Right ventricle myocardium superior (tissue), 1 donor: ENCODE results near the gene CTNNBIP1. TPM values are rescaled to one million over a fixed set of nuclear protein-coding genes. Genes with fewer than 3 reads are reported as not detected.
A peak's percentile ranks its signal among the peaks of the same experiment; 100 is the strongest.

Experiments used
- ATAC-seq: fragments of 200-7000 bp; cut with Tn5 transposase; one replicate; pipeline ENCODE4 v1.9.1; 2020; ENCODE audit warnings: mild to moderate bottlenecking; ENCODE audit not compliant: poor library complexity
- DNase-seq: peaks from one replicate; pipeline ENCODE4 v3.0.0-alpha.2; 2020
- intact Hi-C: fragments of 100-400 bp; cut with DNase I; formaldehyde crosslinking; loops from one replicate; pipeline ENCODE4 v1.11.2; 2022
- total RNA-seq: library from RNA; stranded (reverse); fragmentation: NEBNext Ultra II Directional; extraction: Animal tissue kit (Norgen Biotek cat#: 25700); gene quantifications from one replicate; pipeline ENCODE4 v1.2.1, GENCODE V29; 2021
- donor health status: DM: no; HTN: yes; CAD: no; lungs with severe emphysema.

CTNNBIP1 gene
- total RNA-seq, 1 donor from 2014 or later = 58.1 TPM

DNA sequence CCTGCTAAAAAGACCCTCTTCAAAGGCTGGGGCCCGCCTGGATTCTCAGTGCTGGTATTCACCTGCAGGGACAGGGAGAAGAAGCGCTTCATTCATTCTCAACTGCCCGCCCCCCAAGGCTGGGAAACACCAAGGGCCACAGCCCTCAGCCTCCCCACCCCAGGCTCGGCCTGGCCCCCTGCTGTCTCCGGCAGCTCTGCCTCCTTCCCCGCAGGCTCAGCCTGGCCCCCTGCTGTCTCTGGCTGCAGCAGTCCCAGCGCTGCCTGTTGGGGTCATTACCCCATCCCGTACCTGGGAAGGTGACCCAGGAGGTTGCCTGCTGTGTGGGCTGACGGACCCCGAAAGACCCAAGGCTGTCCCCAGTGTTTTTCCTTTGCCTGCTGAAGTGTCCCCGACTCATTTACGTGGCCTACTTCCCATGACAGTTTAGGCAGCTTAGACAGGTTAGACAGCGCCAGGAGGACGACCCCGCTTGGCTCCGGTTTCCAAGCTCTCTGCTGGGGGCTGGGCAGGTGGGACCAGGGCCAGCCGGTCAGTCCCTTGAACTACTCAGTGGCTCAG is 63.4 kb downstream of the CTNNBIP1 start:
- intact Hi-C loops = no loop called here
- ATAC-seq (no peak), DNase-seq (peak; percentile 20)

- DNase-seq = peak; percentile 43
- ATAC-seq = no peak
- intact Hi-C loops = no loop called here
Measured at GRCh38 chr1:9845914-9846313, 64.2 kb downstream of the CTNNBIP1 start.

DNA sequence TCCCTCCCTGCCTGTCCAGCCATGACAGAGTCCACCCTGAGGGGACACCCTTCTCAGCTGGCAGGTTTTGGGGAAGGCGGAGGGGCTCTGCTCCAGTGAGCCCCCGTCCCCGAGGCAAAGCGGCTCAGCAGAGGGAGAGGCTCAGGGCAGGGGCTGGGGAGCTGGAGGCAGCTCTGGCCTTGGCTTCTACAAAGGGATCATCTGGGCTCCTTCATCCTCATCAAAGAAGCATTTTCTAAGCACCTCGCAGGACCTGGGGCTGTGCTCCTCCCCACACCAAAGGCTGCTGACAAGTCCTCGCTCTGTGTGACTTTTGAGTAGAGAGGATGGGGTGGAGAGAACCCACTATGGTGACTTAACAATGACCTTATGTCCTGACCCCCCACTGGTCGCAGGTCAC is 65.3 kb downstream of the CTNNBIP1 start:
- ATAC-seq = no peak
- intact Hi-C loops = no loop called here
- peak; percentile 22 for DNase-seq

DNA sequence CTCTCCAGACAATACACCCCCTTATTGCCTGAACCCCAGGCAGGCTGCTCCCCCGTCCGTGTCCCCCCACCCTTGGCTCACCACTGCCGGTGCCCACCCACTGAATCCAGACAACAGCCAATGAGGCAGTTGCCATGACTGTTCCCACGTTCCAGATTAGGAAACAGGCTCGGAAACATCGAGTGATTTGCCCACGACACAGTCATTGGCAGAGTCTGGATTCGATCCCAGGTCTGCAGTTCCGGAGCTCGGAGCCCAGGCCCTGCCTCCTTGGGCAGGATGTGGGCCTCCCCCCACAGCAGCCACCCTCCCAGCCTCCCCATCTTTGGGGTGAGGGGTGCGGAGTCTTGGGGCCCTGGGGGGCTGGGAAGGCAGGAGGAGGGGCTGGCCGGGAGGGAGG is 66.0 kb downstream of the CTNNBIP1 start:
- ATAC-seq (no peak), DNase-seq (peak; percentile 40)
- intact Hi-C loops = no loop called here

DNA sequence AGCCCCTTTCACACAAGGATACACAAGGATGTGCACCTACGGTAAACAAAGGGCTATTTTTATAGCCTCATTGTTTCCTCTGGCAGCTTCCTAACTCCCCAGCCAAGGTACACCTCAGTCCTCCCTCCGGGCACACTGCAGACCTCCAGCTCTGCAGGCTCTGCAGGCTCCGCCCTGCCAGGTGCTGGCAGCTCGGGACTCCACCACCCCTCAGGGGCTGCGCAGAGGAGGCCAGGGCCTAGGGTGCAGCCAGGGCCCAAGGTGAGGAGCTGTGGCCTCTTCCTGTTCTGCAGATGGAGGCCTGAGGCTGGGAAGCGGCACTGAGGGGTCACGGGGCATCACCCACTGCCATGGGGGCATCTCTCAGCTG is 66.5 kb downstream of the CTNNBIP1 start:
- intact Hi-C loops = no loop called here
- no peak for ATAC-seq
- DNase-seq = peak; percentile 32

GRCh38 chr1:9842781-9843575 is 67.1 kb downstream of the CTNNBIP1 start:
- intact Hi-C loops = no loop called here
- ATAC-seq (peak; percentile 61), DNase-seq (peak; percentile 66)

GRCh38 chr1:9842073-9842711 is 67.9 kb downstream of the CTNNBIP1 start:
- ATAC-seq (no peak), DNase-seq (peak; percentile 40)
- intact Hi-C loops = no loop called here

DNA sequence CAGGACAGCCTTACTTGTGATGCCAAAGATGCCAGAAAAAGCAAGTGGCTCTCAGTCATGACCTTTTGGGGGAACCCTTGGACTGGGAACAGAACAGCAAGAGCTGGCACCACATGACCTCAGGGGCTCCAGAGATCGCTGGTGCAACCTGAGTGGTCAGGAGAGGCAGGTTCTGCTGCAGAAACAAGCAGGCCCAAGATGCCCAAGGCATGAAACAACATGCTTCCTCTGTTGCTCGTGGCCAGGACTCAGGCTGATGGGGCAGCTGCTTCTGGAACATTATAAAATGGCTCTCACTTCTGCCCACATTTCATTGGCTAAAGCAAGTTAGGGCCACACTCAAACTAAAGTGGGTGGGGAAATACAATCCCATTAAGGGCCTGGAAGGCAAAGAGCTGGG is 68.6 kb downstream of the CTNNBIP1 start:
- intact Hi-C loops = no loop called here
- ATAC-seq (no peak), DNase-seq (peak; percentile 19)

DNA sequence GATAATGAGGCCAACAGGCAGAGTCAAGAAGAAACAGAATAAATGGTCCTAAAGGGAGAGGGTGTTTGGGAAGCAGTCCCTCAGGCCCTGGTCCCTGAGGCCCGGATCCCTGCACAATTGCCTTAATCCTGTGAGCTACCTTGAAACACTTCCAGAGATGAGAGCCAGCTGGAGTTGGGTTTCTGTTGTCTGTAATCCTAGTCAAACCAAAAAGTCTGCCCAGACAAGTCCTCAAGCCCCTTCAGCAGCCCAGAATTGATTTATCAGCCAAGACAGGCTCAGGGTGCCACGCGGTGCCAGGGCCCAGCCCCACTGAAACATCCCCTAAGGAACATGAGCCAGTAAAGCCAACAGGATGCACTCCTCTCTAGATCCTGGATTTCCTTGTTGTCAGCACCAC is 69.9 kb downstream of the CTNNBIP1 start:
- peak; percentile 10 for DNase-seq
- ATAC-seq = no peak
- intact Hi-C loops = no loop called here

- ATAC-seq (no peak), DNase-seq (no peak)
- intact Hi-C loops = no loop called here
Measured at GRCh38 chr1:9838946-9839345, 71.1 kb downstream of the CTNNBIP1 start.

GRCh38 chr1:9836632-9836960 is 73.5 kb downstream of the CTNNBIP1 start:
- DNase-seq = no peak
- intact Hi-C loops = no loop called here
- no peak for ATAC-seq

- DNase-seq (peak; percentile 58), ATAC-seq (peak; percentile 82)
- intact Hi-C loops = no loop called here
Measured at GRCh38 chr1:9835758-9836631, 74.1 kb downstream of the CTNNBIP1 start.

GRCh38 chr1:9835404-9835757 is 74.7 kb downstream of the CTNNBIP1 start:
- ATAC-seq (no peak), DNase-seq (no peak)
- intact Hi-C loops = no loop called here

DNA sequence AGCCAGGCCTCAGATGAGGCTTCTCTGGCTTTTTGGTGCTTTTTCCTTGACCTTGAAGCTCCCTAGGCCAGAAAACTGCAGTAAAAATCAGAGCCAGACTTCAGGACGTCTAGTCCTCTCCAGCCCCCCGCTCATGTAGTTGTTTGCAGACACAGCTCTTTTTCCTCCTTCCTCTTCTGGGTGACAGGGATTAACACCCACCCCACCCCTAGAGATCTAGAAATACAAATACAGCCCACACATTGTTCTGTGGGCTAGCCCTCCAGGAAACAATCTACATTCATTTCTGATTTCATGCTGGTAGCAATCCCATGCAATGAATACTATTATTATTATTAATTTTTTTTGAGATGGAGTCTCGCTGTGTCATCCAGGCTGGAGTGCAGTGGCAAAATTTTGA is 76.4 kb downstream of the CTNNBIP1 start:
- no peak for ATAC-seq
- DNase-seq = no peak
- intact Hi-C loops = no loop called here

- DNase-seq (no peak), ATAC-seq (no peak)
- intact Hi-C loops = no loop called here
Measured at GRCh38 chr1:9827558-9828185, 82.4 kb downstream of the CTNNBIP1 start.

DNA sequence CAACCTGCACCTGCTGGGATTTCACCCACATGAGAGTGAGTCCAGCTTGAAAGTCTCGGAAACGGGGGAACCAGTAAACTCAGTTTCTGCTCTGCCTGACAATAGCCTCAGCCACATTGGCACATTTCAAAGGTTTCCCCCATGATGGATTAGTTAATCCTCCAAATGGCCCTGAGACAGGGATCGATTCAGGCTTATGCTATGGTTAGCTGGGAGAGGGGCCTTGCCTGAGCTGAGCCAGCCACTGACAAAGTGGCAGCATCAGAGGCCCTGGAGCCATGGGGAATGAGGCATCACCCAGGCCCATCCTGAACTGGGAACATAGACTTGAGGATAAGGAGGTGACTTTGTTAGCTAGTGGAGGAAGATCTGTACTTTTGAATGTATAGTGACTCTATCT is 83.5 kb downstream of the CTNNBIP1 start:
- intact Hi-C loops = no loop called here
- DNase-seq (no peak), ATAC-seq (no peak)

- DNase-seq (no peak), ATAC-seq (no peak)
- intact Hi-C loops = no loop called here
Measured at GRCh38 chr1:9826087-9826486, 84.0 kb downstream of the CTNNBIP1 start.

DNA sequence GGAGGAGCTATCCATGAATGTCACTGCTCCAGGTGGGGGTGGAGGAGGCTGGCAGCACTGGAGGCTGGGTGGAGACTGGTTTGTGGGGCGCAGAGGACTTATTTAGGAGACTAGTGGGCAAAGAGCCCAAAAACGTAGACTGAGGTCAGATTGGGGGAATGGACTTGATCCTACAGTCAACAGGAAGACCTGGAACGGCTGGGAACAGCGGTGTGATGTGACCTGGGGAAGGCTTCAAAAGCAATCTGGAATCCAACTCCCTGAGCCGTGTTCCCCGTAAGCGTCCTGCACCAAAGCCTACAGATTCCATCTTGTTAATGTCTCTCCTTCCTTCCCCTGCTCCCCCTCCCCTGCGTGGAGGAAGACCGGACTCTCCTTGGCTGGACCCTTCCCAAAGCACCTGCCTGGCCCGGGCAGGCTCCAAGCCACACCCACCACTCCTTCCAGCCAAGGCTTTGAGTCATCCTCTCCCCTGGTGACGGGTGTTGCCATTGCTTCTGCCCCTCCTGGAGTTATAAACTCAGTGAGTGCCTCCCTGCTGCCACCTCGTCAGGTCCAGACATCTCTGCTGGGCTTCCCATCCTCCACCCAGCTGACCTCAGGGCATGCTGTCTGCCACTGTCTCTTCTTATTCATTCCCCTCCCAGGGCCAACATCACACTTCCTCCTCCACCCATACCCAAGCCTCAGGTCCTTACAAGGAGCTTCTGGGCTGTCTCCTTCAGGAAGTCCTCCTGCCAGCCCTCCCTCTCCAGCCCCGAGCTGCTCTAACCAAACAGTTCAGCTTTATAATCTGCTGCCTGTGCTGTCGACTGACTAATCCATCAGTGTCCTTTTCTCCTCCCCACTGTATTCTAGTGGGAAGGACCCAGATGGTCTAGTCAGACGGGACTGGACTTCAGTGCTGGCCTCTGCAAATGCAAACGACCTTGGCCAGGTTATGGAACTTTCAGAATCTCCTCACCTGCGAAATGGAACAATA is 84.7 kb downstream of the CTNNBIP1 start:
- DNase-seq (peak; percentile 56), ATAC-seq (peak; percentile 49)
- intact Hi-C loops = no loop called here
